RCC 7860 (cell line): ENCODE measurements around the gene GCG.

ENCODE experiments used
- DNase-seq: peaks from one replicate; pipeline ENCODE4 v3.0.0-alpha.2; 2015; ENCODE audit warnings: low spot score
- FAIRE-seq: peaks from 2 replicates; lab custom pipeline; 2012; peaks lifted over from hg19 to GRCh38; lab: Jason Lieb, UNC

Gene GCG

GRCh38 chr2:162106746-162107145, 45.3 kb downstream of the GCG start:
- FAIRE-seq (no peak), DNase-seq (no peak)

- FAIRE-seq: peak; percentile 95
- peak; percentile 81 for DNase-seq
These were observed 45.9 kb downstream of the GCG start for GRCh38 chr2:162106146-162106551.

GRCh38 chr2:162103443-162104009, 48.5 kb downstream of the GCG start:
- DNase-seq (no peak), FAIRE-seq (no peak)

DNA sequence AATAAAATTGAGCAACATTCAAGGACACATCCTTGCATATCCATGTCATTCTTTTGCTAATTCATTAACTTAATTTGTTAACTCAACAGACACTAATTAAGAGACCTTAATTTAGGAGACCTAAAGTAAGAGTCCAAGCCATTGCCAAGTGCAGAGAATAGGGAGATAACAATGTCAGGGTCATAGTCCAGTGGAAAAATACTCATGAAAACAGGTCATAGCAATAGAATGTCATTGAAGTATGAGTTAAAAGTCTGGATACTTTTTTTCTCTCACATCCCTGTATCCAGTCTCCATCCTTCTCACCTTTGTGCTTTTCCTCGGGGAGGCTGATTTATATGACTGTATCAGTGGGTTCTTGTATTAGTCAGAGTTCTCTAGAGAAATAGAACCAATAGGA, 51.5 kb downstream of the GCG start:
- FAIRE-seq (no peak), DNase-seq (no peak)

- FAIRE-seq (no peak), DNase-seq (no peak)
These were observed 52.2 kb downstream of the GCG start for GRCh38 chr2:162099836-162100235.
